SJSA1 (cell line): ENCODE data around the gene SLC8B1. TPM values are rescaled to one million over a fixed set of nuclear protein-coding genes. Genes with fewer than 3 reads are reported as not detected.
A peak's percentile ranks its signal among the peaks of the same experiment; 100 is the strongest.

Source experiments
- DNase-seq, 2 experiments: peaks; one replicate each; pipeline ENCODE4 v3.0.0-alpha.2; 2015 to 2020; ENCODE audit warnings: low spot score in 2 of 2, low read depth in 1 of 2
- H3K27ac ChIP-seq: fragments of 250-450 bp; sonication (Bioruptor Pico); 2 replicates; pipeline ENCODE4 v1.5.1; 2020; ENCODE audit warnings: mild to moderate bottlenecking, moderate library complexity
- H3K27me3 ChIP-seq: fragments of 250-450 bp; sonication (Bioruptor Pico); replicated peaks from 2 replicates; pipeline ENCODE4 v1.5.1; 2020; ENCODE audit warnings: mild to moderate bottlenecking, moderate library complexity
- H3K36me3 ChIP-seq: fragments of 250-450 bp; sonication (Bioruptor Pico); 2 replicates; pipeline ENCODE4 v1.5.1; 2020; ENCODE audit warnings: mild to moderate bottlenecking
- H3K4me1 ChIP-seq: fragments of 250-450 bp; sonication (Bioruptor Pico); replicated peaks from 2 replicates; pipeline ENCODE4 v1.6.1; 2021; ENCODE audit warnings: mild to moderate bottlenecking
- H3K4me3 ChIP-seq: fragments of 250-450 bp; sonication (Bioruptor Pico); 2 replicates; pipeline ENCODE4 v1.5.1; 2020; ENCODE audit warnings: mild to moderate bottlenecking
- H3K9me3 ChIP-seq: fragments of 250-450 bp; sonication (Bioruptor Pico); replicated peaks from 2 replicates; pipeline ENCODE4 v1.5.1; 2020; ENCODE audit warnings: mild to moderate bottlenecking
- total RNA-seq: library from RNA; depleted of rRNA; stranded (reverse); fragments of >200 nt; shearing (Covaris generic); gene quantifications from 2 replicates; pipeline ENCODE4 v1.2.3, GENCODE V29; 2014

The SLC8B1 gene
- total RNA-seq, 1 experiment from 2014 or later, result 9.4 TPM

GRCh38 chr12:113290506-113290905, 44.4 kb downstream of the SLC8B1 start:
- no peak for DNase-seq
- Histone ChIP-seq H3K9me3 (no peaks in the 10 kb centered on the region), H3K4me1 (peaks cover 16% of the 10 kb centered on the region), H3K27ac (no peak overlapping the region), H3K27me3 (no peaks in the 10 kb centered on the region), H3K36me3 (0 out of 2 replicates have a peak, but pooled peaks cover 3% of the 10 kb centered on the region), H3K4me3 (no peak overlapping the region)

DNA sequence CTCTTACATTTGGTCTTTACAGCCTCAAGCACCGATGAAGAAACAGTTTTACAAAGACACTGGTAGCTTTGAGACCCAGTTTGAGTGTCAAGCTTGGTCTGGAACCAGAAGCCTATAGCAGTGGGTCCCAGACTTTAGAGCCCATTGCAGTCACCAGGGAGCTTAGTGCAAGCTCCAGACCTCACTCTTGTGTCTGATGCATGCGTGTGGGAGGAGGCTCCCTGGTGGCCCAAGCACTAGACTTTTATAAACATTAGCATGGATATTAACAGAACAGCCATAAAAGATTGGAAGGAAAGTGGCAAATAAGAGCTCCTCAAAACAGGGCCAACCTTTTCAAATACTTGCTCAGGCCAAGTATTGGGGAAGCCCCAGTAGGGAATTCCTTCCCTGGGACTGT, 45.5 kb downstream of the SLC8B1 start:
- no peaks in the 10 kb centered on the region for H3K27me3 ChIP-seq
- no peak for DNase-seq
- no peak overlapping the region for H3K4me3 ChIP-seq
- H3K4me1 ChIP-seq, result peaks cover 23% of the 10 kb centered on the region
- H3K27ac ChIP-seq, result no peak overlapping the region
- H3K9me3 ChIP-seq, result no peaks in the 10 kb centered on the region
- 0 out of 2 replicates have a peak, but pooled peaks cover 3% of the 10 kb centered on the region for H3K36me3 ChIP-seq

DNA sequence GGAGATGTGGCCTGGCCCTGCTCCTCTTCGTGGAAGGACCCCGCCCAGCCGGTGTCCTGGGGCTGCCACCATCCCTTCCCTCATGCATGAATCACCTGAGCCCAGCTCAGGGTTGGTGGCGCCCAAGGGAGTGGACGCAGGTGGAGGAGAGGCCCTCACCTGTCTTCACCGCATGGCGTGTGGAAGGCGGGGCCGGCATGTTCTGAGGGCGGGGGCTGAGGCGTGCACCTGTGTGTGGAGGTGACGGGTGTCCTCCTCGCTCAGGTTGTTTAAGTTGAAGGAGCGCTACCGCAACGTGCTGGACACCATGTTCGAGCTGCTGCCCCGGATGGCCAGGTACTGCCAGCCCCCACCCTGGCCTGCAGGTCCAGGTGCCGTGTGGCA, 47.0 kb downstream of the SLC8B1 start:
- Histone ChIP-seq H3K27me3 (no peaks in the 10 kb centered on the region), H3K4me3 (no peak overlapping the region), H3K36me3 (0 out of 2 replicates have a peak, but pooled peaks cover 3% of the 10 kb centered on the region), H3K27ac (no peak overlapping the region), H3K4me1 (peaks cover 23% of the 10 kb centered on the region), H3K9me3 (no peaks in the 10 kb centered on the region)
- DNase-seq, result no peak

DNA sequence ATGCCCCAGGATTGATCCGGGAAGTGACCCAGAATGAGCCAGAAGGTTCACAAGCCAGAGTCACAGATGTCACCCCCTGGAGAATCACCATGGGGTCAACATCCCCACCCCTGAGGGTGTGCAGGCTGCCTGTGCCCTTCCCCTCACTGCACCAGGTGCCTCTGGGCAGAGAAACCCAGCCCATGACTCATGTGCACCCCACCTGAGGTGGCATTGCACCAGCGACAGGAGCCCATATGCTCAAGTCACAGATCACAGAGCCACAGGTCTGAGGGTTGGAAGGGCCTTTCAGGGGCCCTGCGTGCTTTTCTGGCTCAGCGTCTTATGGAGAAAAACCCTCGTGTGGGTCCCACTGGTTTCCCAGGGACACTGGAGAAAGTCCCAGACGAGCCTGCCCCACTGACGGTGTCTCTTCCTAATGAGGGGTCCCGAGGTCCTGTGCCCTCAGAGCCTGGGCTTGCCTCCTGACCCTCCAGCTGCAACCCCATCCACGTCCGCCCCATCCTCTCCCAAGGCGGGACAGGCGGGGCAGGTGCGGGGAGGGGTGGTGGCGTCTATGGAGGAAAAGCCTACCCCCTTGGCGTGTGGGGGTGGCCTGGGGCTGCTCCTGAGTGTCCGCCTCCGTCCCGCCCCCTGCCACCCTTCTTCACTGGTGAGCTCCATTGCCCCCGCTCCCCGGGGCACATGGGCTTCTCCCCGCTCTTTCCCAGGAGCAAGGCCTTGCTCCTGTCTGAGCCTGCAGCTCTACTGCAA, 47.6 kb downstream of the SLC8B1 start:
- Histone ChIP-seq H3K9me3 (no peaks in the 10 kb centered on the region), H3K4me1 (peaks cover 23% of the 10 kb centered on the region), H3K27me3 (no peaks in the 10 kb centered on the region), H3K36me3 (0 out of 2 replicates have a peak, but pooled peaks cover 3% of the 10 kb centered on the region), H3K4me3 (no peak overlapping the region), H3K27ac (no peak overlapping the region; the same call in 1 of the 2 replicates)
- DNase-seq, result no peak

GRCh38 chr12:113286712-113287111, 48.2 kb downstream of the SLC8B1 start:
- Histone ChIP-seq H3K4me3 (no peak overlapping the region), H3K9me3 (no peaks in the 10 kb centered on the region), H3K36me3 (0 out of 2 replicates have a peak, but pooled peaks cover 3% of the 10 kb centered on the region), H3K4me1 (peaks cover 23% of the 10 kb centered on the region), H3K27me3 (no peaks in the 10 kb centered on the region), H3K27ac (peak overlapping the region; percentile 50)
- no peak for DNase-seq

DNA sequence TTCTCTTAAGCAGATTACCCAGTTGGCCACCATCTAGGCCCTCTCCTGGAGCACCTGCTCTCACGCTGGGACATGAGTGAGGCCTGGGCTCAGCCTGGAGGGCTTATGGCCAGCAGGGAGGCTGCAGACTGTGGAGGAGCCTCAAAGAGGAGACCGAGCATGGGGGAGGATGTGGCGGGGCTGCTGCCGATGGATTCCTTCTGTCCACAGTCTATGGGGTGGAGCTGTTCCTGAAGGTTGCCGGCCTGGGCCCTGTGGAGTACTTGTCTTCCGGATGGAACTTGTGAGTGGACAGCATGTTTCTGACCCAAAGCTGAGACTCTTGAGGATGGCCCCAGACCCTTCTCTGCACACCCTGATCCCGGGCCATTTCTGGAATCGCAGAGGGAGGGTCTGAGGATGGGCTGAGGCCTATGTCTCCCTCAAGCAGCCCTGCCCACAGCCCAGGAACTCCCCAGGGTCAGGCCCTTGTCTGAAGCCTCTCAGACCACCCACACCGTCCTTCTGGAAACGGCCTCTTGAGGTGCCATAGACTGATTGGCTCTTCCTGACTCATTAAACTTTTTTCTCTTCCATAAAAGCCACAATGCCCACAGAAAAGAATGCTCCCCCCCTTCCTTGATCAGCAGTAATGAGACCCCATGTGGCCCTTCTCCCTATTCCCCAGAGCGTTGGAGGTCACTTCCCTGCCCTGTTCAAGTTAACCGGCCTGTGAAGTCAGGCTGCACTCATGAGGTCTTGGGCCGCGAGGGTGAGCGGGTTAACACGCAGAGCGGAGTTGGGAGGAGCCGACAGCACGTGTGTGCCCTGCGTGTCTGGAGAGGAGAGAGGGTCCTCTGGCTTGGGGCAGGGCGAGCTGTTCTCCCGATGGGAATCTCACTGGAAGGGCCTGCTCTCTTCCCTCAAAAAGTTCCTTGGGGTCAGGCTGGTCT, 49.0 kb downstream of the SLC8B1 start:
- Histone ChIP-seq H3K27ac (peak overlapping the region; percentile 50), H3K4me3 (no peak overlapping the region), H3K4me1 (peaks cover 30% of the 10 kb centered on the region), H3K36me3 (0 out of 2 replicates have a peak, but pooled peaks cover 3% of the 10 kb centered on the region), H3K27me3 (no peaks in the 10 kb centered on the region), H3K9me3 (no peaks in the 10 kb centered on the region)
- DNase-seq, result peak; percentile 82 to 87

DNA sequence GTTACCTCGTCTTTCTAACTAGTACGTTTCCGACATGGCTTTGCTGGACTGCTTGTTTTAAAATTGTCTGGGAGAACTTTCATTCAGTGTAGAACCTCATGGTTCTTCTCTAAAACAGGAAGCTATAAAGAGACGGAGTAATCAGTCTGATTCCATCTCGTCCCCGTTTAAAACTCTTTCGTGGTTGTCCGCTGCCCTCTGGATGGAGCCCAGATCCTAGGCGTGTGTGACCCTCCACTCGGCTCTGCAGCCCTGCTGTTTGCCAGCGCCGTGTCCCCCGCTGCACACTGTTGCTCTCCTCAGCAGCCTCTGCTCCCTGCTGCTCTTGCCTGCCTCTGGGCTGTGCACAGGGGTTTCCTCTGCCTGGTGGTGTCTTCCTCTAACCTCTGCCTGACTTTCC, 50.2 kb downstream of the SLC8B1 start:
- no peak overlapping the region for H3K4me3 ChIP-seq
- no peak for DNase-seq

DNA sequence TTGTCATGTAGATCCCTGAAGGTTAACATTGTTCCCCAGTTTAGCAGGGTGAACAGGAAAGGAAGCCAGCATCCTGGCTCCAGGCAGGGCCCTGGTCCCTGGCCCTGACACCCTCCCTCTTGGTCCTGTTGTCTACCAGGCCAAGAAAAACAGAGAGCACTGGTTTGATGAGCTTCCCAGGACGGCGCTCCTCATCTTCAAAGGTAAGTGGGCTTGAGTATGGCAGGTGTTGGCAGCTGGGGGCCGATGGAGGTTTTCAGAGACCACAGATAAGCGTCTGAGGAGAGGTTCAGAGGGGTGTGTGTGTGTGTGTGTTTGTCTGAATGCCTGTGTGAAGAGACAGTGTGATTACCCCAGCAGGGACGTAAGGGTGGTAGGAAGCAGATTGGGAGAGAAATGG, 56.3 kb downstream of the SLC8B1 start:
- no peaks in the 10 kb centered on the region for H3K9me3 ChIP-seq
- peaks cover 32% of the 10 kb centered on the region for H3K4me1 ChIP-seq
- no peak for DNase-seq
- H3K36me3 ChIP-seq, result peaks cover under 1% of the 10 kb centered on the region; the same call in 1 of the 2 replicates
- no peak overlapping the region for H3K4me3 ChIP-seq
- H3K27me3 ChIP-seq, result no peaks in the 10 kb centered on the region
- no peak overlapping the region for H3K27ac ChIP-seq

More for the DNA sequence above, 50.2 kb downstream of the SLC8B1 start:
- Histone ChIP-seq H3K27me3 (no peaks in the 10 kb centered on the region), H3K4me1 (peaks cover 35% of the 10 kb centered on the region), H3K36me3 (0 out of 2 replicates have a peak, but pooled peaks cover 3% of the 10 kb centered on the region), H3K9me3 (no peaks in the 10 kb centered on the region), H3K27ac (no peak overlapping the region)

DNA sequence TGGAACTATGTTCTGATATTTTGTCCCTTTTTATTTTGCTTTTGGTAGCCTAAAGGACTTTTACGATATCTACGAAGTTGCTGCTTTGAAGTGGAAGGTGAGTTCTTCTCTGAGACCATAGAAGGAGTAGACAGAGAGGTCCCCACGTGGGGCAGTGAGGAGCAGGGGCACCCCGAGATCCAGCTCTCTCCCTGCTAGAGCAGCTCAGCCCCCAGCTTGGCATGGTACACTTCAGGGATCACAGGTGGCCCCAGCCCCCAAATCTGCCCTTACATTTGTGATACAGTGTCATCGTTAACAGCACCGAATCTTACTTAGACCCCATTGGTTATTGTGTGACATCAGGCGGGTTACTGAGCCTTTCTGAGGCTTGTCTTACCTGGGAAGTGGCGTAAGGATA, 56.8 kb downstream of the SLC8B1 start:
- peaks cover 32% of the 10 kb centered on the region for H3K4me1 ChIP-seq
- no peaks in the 10 kb centered on the region for H3K9me3 ChIP-seq
- peaks cover 3% of the 10 kb centered on the region; the same call in 1 of the 2 replicates for H3K36me3 ChIP-seq
- no peak for DNase-seq
- no peak overlapping the region for H3K4me3 ChIP-seq
- H3K27me3 ChIP-seq, result no peaks in the 10 kb centered on the region
- H3K27ac ChIP-seq, result no peak overlapping the region

- peaks cover 3% of the 10 kb centered on the region; the same call in 1 of the 2 replicates for H3K36me3 ChIP-seq
- H3K9me3 ChIP-seq, result no peaks in the 10 kb centered on the region
- no peak overlapping the region for H3K27ac ChIP-seq
- peaks cover 32% of the 10 kb centered on the region for H3K4me1 ChIP-seq
- no peak overlapping the region for H3K4me3 ChIP-seq
- no peak for DNase-seq
- no peaks in the 10 kb centered on the region for H3K27me3 ChIP-seq
Observed at GRCh38 chr12:113277511-113277910, 57.4 kb downstream of the SLC8B1 start.

- Histone ChIP-seq H3K27me3 (no peaks in the 10 kb centered on the region), H3K27ac (0 out of 2 replicates have a peak overlapping the region, but pooled peaks have one; percentile 72), H3K9me3 (no peaks in the 10 kb centered on the region), H3K4me1 (peaks cover 37% of the 10 kb centered on the region), H3K36me3 (peaks cover 3% of the 10 kb centered on the region; the same call in 1 of the 2 replicates), H3K4me3 (no peak overlapping the region)
- DNase-seq, result no peak
Observed at GRCh38 chr12:113276946-113277500, 57.9 kb downstream of the SLC8B1 start.

GRCh38 chr12:113276306-113276705, 58.6 kb downstream of the SLC8B1 start:
- Histone ChIP-seq H3K36me3 (peaks cover 3% of the 10 kb centered on the region; the same call in 1 of the 2 replicates), H3K4me3 (no peak overlapping the region), H3K27me3 (no peaks in the 10 kb centered on the region), H3K27ac (peak overlapping the region; percentile 72), H3K4me1 (peaks cover 41% of the 10 kb centered on the region), H3K9me3 (no peaks in the 10 kb centered on the region)
- peak; percentile 64 for DNase-seq

DNA sequence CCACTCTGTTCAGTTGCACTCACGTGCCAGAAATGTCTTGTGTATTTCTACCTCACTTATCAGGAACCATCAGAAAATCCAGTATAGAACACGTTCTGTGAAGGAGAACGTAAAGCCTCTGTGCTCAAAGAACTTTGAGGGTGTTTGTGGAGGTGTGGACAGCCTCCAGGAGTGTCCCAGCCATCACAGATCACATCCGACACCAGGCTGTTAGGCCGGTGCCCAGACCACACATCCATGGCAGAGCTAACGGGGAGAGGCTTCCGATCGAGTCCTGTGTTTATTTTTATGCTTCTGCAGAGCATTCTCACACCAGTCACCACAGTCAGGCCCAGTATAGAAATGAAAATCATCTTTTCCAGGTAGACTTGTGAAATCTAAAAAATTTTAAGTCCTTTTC, 60.1 kb downstream of the SLC8B1 start:
- Histone ChIP-seq H3K4me1 (peaks cover 32% of the 10 kb centered on the region), H3K27me3 (no peaks in the 10 kb centered on the region), H3K9me3 (no peaks in the 10 kb centered on the region), H3K36me3 (peaks cover 3% of the 10 kb centered on the region; the same call in 1 of the 2 replicates), H3K27ac (no peak overlapping the region), H3K4me3 (no peak overlapping the region)
- no peak for DNase-seq
